ENCODE measurements around the gene YWHAQ.
"Not testable (repeated sequence)": the region's sequence is repeated elsewhere in the genome, so short reads cannot be mapped to it uniquely, and the experiment has no call there.

YWHAQ gene

DNA sequence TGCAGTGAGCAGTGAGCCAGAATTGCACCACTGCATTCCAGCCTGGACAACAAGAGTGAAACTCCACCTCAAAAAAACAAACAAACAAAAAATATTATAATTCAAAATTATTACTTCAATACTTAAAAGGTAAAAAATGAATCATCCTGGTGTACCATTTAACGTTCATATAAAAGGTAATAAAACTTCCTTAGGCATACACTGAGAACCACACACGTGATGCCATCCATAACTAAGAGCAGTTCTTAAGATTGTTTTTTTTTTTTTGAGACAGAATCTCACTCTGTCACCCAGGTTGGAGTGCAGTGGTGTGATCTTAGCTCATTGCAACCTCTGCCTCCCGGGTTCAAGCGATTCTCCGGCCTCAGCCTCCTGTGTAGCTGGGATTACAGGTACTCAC lies 29.4 kb downstream of the YWHAQ start:
- peaks cover 98% of the 10 kb centered on the region for H3K36me3 Mint-ChIP-seq (ENCODE audit: low read depth)
- no peaks in the 10 kb centered on the region for H3K27me3 Mint-ChIP-seq (ENCODE audit: low read depth, poor library complexity)
- H3K4me3 Mint-ChIP-seq: no peak overlapping the region
- TF ChIP-seq CTCF (IDR thresholded peaks at IDR 0.05): no peak
- no peaks in the 10 kb centered on the region for H3K4me1 Mint-ChIP-seq
- DNase-seq: no peak
- H3K27ac Mint-ChIP-seq: no peak overlapping the region
- peaks cover 93% of the 10 kb centered on the region for H3K9me3 Mint-ChIP-seq

DNA sequence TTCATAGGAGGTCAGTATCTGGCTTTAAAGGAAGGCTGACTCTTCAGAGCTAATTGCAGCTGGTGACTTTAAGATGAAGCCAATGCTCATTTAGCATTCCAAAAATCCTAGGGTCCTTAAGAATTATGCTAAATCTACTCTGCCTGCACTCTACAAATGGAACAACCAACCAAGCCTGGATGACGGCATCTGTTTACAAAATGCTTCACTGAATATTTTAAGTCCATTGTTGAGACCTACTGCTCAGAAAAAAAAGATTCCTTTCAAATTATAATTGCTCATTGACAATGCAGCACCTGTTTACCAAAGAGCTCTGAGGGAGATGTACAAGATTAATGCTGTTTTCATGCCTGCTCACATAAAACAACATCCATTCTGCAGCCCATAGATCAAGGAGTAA lies 31.4 kb downstream of the YWHAQ start:
- Mint-ChIP-seq H3K27me3 (ENCODE audit: low read depth, poor library complexity) (no peaks in the 10 kb centered on the region), H3K4me1 (no peaks in the 10 kb centered on the region), H3K36me3 (ENCODE audit: low read depth) (peaks cover 97% of the 10 kb centered on the region), H3K27ac (no peak overlapping the region), H3K4me3 (no peak overlapping the region), H3K9me3 (peaks cover 75% of the 10 kb centered on the region)
- DNase-seq: no peak
- TF ChIP-seq CTCF (IDR thresholded peaks at IDR 0.05): no peak

DNA sequence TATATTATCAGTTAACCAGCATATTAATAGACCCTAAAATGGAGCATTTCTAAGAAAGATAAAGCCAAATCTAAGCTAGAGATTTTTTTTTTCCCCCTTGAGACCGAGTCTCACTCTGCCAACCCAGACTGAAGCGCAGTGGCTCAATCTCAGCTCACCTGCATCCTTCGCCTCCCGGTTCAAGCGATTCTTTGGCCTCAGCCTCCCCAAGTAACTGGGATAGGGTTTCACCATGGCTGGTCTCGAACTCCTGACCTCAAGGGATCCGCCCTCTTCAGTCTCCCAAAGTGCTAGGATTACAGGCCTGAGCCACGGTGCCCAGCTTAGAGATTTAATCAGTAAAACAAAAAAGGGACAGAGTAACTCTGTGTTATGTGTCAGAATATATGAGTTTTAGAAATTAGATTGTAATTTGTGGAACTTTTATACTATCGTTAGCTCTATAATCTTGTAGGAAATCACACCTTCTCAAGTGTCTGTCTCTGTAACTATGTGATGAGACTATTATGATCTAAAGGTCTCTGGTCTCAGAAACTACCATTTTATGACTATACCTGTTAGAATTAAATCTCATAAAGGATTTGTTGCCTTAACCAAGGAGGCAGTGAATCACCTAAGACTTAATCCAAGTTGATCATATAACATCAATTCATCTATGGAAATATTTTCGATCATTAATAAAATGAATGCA lies 34.0 kb downstream of the YWHAQ start:
- DNase-seq: no peak
- Mint-ChIP-seq H3K36me3 (ENCODE audit: low read depth) (peaks cover 93% of the 10 kb centered on the region), H3K27ac (no peak overlapping the region), H3K9me3 (peaks cover 53% of the 10 kb centered on the region), H3K27me3 (ENCODE audit: low read depth, poor library complexity) (no peaks in the 10 kb centered on the region), H3K4me1 (no peaks in the 10 kb centered on the region), H3K4me3 (no peak overlapping the region)
- TF ChIP-seq CTCF (IDR thresholded peaks at IDR 0.05): no peak

- Mint-ChIP-seq H3K4me3 (no peak overlapping the region), H3K36me3 (ENCODE audit: low read depth) (peaks cover 93% of the 10 kb centered on the region), H3K27me3 (ENCODE audit: low read depth, poor library complexity) (no peaks in the 10 kb centered on the region), H3K4me1 (no peaks in the 10 kb centered on the region), H3K27ac (peak overlapping the region; percentile 20), H3K9me3 (peaks cover 42% of the 10 kb centered on the region)
- DNase-seq: no peak
- TF ChIP-seq CTCF (IDR thresholded peaks at IDR 0.05): no peak
Measured at GRCh38 chr2:9595746-9596145, 35.1 kb downstream of the YWHAQ start.

GRCh38 chr2:9595256-9595655 lies 35.5 kb downstream of the YWHAQ start:
- H3K4me1 Mint-ChIP-seq; DNase-seq; H3K27me3 Mint-ChIP-seq (ENCODE audit: low read depth, poor library complexity); H3K4me3 Mint-ChIP-seq: not testable (repeated sequence)
- Mint-ChIP-seq H3K9me3 (peaks cover 37% of the 10 kb centered on the region), H3K36me3 (ENCODE audit: low read depth) (peaks cover 93% of the 10 kb centered on the region), H3K27ac (peak overlapping the region; percentile 5)

DNA sequence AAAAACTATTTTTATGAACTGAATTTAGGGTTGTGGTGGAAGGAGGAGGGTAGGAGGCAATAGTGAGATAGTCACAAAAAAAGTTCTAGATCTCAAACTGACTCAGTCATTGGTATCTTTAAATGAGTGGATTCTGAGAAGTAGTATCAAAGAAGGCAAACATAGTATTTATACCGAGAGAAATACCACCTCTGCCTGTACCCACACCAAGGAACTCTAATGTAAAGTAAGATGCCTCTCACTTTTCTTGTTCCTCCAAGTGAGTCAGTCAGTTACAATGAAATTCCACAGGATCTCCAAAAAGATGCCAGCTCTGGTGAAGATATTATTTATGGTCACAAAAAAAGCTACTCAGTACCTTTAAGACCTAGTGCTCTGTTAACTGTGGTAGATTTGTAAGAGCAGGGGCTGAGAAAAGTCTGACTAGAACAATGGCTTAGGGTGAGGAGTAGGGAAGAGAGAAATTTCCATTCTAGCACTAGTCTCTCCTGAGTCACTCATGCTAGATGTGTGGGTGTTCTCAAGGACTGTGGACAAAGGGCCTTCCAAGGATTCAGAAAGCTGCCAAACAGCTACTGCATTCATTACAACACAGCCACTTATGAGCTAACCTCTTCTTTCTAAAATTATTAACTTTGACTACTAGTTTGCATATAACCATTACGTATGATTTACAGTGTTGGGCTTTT lies 36.3 kb downstream of the YWHAQ start:
- Mint-ChIP-seq H3K36me3 (ENCODE audit: low read depth) (peaks cover 91% of the 10 kb centered on the region), H3K27ac (peak overlapping the region; percentile 5), H3K9me3 (peaks cover 30% of the 10 kb centered on the region), H3K4me1 (no peaks in the 10 kb centered on the region), H3K27me3 (ENCODE audit: low read depth, poor library complexity) (no peaks in the 10 kb centered on the region), H3K4me3 (no peak overlapping the region)
- TF ChIP-seq CTCF (IDR thresholded peaks at IDR 0.05): no peak
- no peak for DNase-seq
